ENCODE data around the gene CELF5.
A peak's percentile ranks its signal among the peaks of the same experiment; 100 is the strongest.
"Not testable (repeated sequence)": the region's sequence is repeated elsewhere in the genome, so short reads cannot be mapped to it uniquely, and the experiment has no call there.

Gene CELF5

GRCh38 chr19:3216874-3217273 lies 7.6 kb upstream of the CELF5 start:
- ATAC-seq (no peak), DNase-seq (no peak)
- H3K4me3 Mint-ChIP-seq = no peak overlapping the region
- H3K9me3 Mint-ChIP-seq = no peaks in the 10 kb centered on the region
- H3K4me1 Mint-ChIP-seq = no peaks in the 10 kb centered on the region
- H3K27ac Mint-ChIP-seq = peak overlapping the region in 1 of 2 donors; percentile 16
- no peaks in the 10 kb centered on the region for H3K27me3 Mint-ChIP-seq

GRCh38 chr19:3220576-3220975 lies 3.9 kb upstream of the CELF5 start:
- Mint-ChIP-seq H3K27ac (no peak overlapping the region), H3K9me3 (no peaks in the 10 kb centered on the region), H3K27me3 (peaks cover 6% of the 10 kb centered on the region), H3K4me1 (no peaks in the 10 kb centered on the region), H3K4me3 (no peak overlapping the region)
- DNase-seq (no peak), ATAC-seq (no peak)

- H3K4me1 Mint-ChIP-seq, H3K27ac Mint-ChIP-seq, ATAC-seq, DNase-seq, H3K4me3 Mint-ChIP-seq, H3K9me3 Mint-ChIP-seq: not testable (repeated sequence)
- H3K27me3 Mint-ChIP-seq = peaks cover 16% of the 10 kb centered on the region
These were observed 2.9 kb upstream of the CELF5 start for GRCh38 chr19:3221576-3221975.

GRCh38 chr19:3222709-3223108 lies 1.8 kb upstream of the CELF5 start:
- Mint-ChIP-seq H3K27ac (no peak overlapping the region), H3K9me3 (no peaks in the 10 kb centered on the region), H3K4me1 (no peaks in the 10 kb centered on the region), H3K27me3 (peaks cover 28% of the 10 kb centered on the region), H3K4me3 (no peak overlapping the region)
- no peak for ATAC-seq
- DNase-seq = no peak

GRCh38 chr19:3225169-3225485 lies 666 bp downstream of the CELF5 start:
- no peak for ATAC-seq
- Mint-ChIP-seq H3K9me3 (no peaks in the 10 kb centered on the region), H3K27ac (no peak overlapping the region), H3K4me3 (peak overlapping the region in 1 of 2 donors; percentile 56), H3K27me3 (peaks cover 35% of the 10 kb centered on the region), H3K4me1 (no peaks in the 10 kb centered on the region)
- no peak for DNase-seq

- Mint-ChIP-seq H3K27me3 (peaks cover 35% of the 10 kb centered on the region), H3K4me3 (no peak overlapping the region), H3K9me3 (no peaks in the 10 kb centered on the region)
These were observed 1.2 kb downstream of the CELF5 start for GRCh38 chr19:3225677-3226093.

GRCh38 chr19:3227054-3227626 lies 2.7 kb downstream of the CELF5 start:
- no peak for DNase-seq
- no peaks in the 10 kb centered on the region for H3K4me1 Mint-ChIP-seq
- no peak for ATAC-seq
- no peak overlapping the region for H3K27ac Mint-ChIP-seq
- no peaks in the 10 kb centered on the region for H3K9me3 Mint-ChIP-seq
- H3K4me3 Mint-ChIP-seq = no peak overlapping the region
- peaks cover 39% of the 10 kb centered on the region for H3K27me3 Mint-ChIP-seq

More at GRCh38 chr19:3225677-3226093, 1.2 kb downstream of the CELF5 start:
- Mint-ChIP-seq H3K27ac (no peak overlapping the region), H3K4me1 (no peaks in the 10 kb centered on the region)
- DNase-seq (no peak), ATAC-seq (no peak)

- DNase-seq (no peak), ATAC-seq (no peak)
- H3K27ac Mint-ChIP-seq = no peak overlapping the region
- peaks cover 51% of the 10 kb centered on the region for H3K27me3 Mint-ChIP-seq
- H3K4me3 Mint-ChIP-seq = no peak overlapping the region
- no peaks in the 10 kb centered on the region for H3K4me1 Mint-ChIP-seq
- H3K9me3 Mint-ChIP-seq = no peaks in the 10 kb centered on the region
These were observed 4.9 kb downstream of the CELF5 start for GRCh38 chr19:3229346-3229743.

- no peak overlapping the region for H3K4me3 Mint-ChIP-seq
- no peak for DNase-seq
- no peak overlapping the region for H3K27ac Mint-ChIP-seq
- no peak for ATAC-seq
- H3K27me3 Mint-ChIP-seq = peaks cover 57% of the 10 kb centered on the region
- H3K9me3 Mint-ChIP-seq = no peaks in the 10 kb centered on the region
- H3K4me1 Mint-ChIP-seq = no peaks in the 10 kb centered on the region
These were observed 5.5 kb downstream of the CELF5 start for GRCh38 chr19:3229888-3230496.

- H3K4me1 Mint-ChIP-seq = no peaks in the 10 kb centered on the region
- no peak overlapping the region for H3K4me3 Mint-ChIP-seq
- no peaks in the 10 kb centered on the region for H3K9me3 Mint-ChIP-seq
- ATAC-seq (no peak), DNase-seq (no peak)
- H3K27ac Mint-ChIP-seq = no peak overlapping the region
- peaks cover 46% of the 10 kb centered on the region for H3K27me3 Mint-ChIP-seq
These were observed 6.8 kb downstream of the CELF5 start for GRCh38 chr19:3231288-3231687.

- ATAC-seq = no peak
- peaks cover 27% of the 10 kb centered on the region for H3K27me3 Mint-ChIP-seq
- no peak overlapping the region for H3K27ac Mint-ChIP-seq
- H3K4me3 Mint-ChIP-seq = no peak overlapping the region
- H3K9me3 Mint-ChIP-seq = no peaks in the 10 kb centered on the region
- DNase-seq = no peak
- H3K4me1 Mint-ChIP-seq = no peaks in the 10 kb centered on the region
These were observed 8.7 kb downstream of the CELF5 start for GRCh38 chr19:3233116-3233515.

- no peak for DNase-seq
- no peak overlapping the region for H3K4me3 Mint-ChIP-seq
These were observed 9.4 kb downstream of the CELF5 start for GRCh38 chr19:3233831-3234230.

GRCh38 chr19:3234800-3235199 lies 10.3 kb downstream of the CELF5 start:
- no peak overlapping the region for H3K27ac Mint-ChIP-seq

More at GRCh38 chr19:3233831-3234230, 9.4 kb downstream of the CELF5 start:
- H3K4me1 Mint-ChIP-seq = no peaks in the 10 kb centered on the region
- no peak overlapping the region for H3K27ac Mint-ChIP-seq
- no peaks in the 10 kb centered on the region for H3K9me3 Mint-ChIP-seq
- peaks cover 24% of the 10 kb centered on the region for H3K27me3 Mint-ChIP-seq
- ATAC-seq = no peak

GRCh38 chr19:3235604-3236003 lies 11.1 kb downstream of the CELF5 start:
- ATAC-seq, H3K27ac Mint-ChIP-seq, DNase-seq, H3K4me3 Mint-ChIP-seq, H3K9me3 Mint-ChIP-seq, H3K4me1 Mint-ChIP-seq: not testable (repeated sequence)
- H3K27me3 Mint-ChIP-seq = peaks cover 24% of the 10 kb centered on the region

More at GRCh38 chr19:3234800-3235199, 10.3 kb downstream of the CELF5 start:
- Mint-ChIP-seq H3K27me3 (peaks cover 24% of the 10 kb centered on the region), H3K4me1 (no peaks in the 10 kb centered on the region), H3K4me3 (no peak overlapping the region), H3K9me3 (no peaks in the 10 kb centered on the region)
- DNase-seq (peak in 1 of 2 donors; percentile 35), ATAC-seq (no peak)

GRCh38 chr19:3236272-3236671 lies 11.8 kb downstream of the CELF5 start:
- Mint-ChIP-seq H3K27me3 (peaks cover 24% of the 10 kb centered on the region), H3K9me3 (no peaks in the 10 kb centered on the region), H3K27ac (peak overlapping the region in 1 of 2 donors; percentile 28), H3K4me1 (no peaks in the 10 kb centered on the region), H3K4me3 (no peak overlapping the region)
- DNase-seq (no peak), ATAC-seq (no peak)

GRCh38 chr19:3238066-3238561 lies 13.7 kb downstream of the CELF5 start:
- H3K27me3 Mint-ChIP-seq = peaks cover 18% of the 10 kb centered on the region
- no peak overlapping the region for H3K4me3 Mint-ChIP-seq
- no peak overlapping the region for H3K27ac Mint-ChIP-seq
- no peaks in the 10 kb centered on the region for H3K4me1 Mint-ChIP-seq
- H3K9me3 Mint-ChIP-seq = no peaks in the 10 kb centered on the region
- DNase-seq (no peak), ATAC-seq (no peak)

- DNase-seq (no peak), ATAC-seq (no peak)
- no peak overlapping the region for H3K4me3 Mint-ChIP-seq
- H3K27ac Mint-ChIP-seq = no peak overlapping the region
- H3K9me3 Mint-ChIP-seq = no peaks in the 10 kb centered on the region
- H3K27me3 Mint-ChIP-seq = peaks cover 8% of the 10 kb centered on the region
- no peaks in the 10 kb centered on the region for H3K4me1 Mint-ChIP-seq
These were observed 14.9 kb downstream of the CELF5 start for GRCh38 chr19:3239367-3239766.
